ENCODE measurements around the gene MAJIN.
"Not testable (repeated sequence)": the region's sequence is repeated elsewhere in the genome, so short reads cannot be mapped to it uniquely, and the experiment has no call there.

MAJIN gene

DNA sequence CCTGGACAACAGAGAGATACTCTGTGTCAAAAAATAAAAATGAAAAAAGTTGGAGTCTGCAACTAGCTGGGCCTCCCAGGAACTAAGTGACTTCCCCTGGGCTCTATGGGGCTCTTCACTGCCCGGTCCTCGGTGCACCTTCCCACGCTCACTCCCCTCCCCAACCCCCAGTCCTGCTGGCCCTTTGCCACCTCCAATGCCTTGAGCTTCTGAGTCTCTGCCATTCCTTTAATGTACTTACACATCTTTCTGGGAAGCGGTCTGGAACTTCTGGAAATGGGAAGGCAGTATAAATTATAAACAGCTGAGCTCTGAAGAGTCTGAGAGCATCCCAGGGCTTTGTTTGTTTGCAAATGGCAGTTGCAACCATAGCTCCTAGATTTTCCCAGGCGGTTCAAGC lies 30.8 kb upstream of the MAJIN start:
- no peak for DNase-seq (ENCODE audit: insufficient read length, low spot score)
- FAIRE-seq: no peak
- no peak for TF ChIP-seq POLR2A (IDR thresholded peaks at IDR 0.05; ENCODE audit: low read depth, low read length)

DNA sequence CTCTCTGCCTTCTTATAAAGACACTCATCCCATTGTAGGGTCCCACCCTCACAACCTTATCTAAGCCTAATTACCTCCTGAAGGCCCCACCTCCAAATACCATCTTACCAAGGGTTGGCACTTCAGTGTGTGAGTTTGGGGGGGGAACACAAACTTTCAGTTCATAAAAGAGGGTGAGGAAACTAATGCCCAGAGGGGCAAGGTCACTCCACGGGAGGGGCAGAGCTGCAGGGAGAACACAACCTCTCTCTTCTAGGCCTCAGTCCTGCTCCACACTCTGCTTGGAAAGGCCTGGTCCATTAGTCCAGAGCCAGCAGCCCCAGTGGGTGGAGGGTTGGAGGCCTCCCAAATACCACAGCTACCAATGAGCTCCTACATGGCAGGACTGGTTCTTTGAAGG lies 27.6 kb upstream of the MAJIN start:
- TF ChIP-seq POLR2A (IDR thresholded peaks at IDR 0.05; ENCODE audit: low read depth, low read length): no peak
- DNase-seq (ENCODE audit: insufficient read length, low spot score) (no peak), FAIRE-seq (no peak)

DNA sequence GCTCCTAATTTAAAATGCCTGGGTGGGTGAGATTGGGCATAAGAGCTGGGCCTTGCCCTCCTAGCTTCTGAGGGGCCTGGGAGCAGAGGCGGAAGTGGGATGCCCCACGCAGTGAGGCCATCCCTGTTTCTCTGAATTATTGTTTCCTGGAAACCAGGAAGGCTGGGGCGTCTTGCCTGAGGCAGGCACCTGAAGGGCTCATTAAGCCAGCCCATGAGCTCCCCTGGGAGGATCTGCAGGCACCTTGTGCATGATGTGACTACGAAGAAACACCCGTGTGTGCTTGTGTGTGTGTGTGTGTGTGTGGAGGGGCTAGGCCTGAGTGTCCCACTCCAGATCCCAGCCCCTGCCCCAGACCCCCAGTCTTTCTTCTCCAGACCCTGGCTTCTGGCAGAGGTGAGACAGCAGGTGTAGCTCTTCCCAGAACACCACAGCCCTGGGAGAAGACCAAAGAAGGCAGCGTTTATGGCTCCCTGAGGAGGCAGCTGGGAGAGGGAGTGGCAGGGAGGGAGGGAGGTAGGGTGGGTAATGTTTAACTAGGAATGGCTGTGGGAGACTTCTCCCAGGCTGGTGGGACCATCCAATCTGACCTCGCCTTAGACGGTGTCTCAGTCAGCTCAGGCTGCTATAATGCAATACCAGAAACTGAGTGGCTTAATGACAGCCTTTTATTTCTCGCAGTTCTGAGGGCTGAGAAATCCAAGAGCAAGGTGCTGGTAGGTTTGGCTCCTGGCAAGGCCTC lies 27.0 kb upstream of the MAJIN start:
- no peak for FAIRE-seq
- no peak for TF ChIP-seq POLR2A (IDR thresholded peaks at IDR 0.05; ENCODE audit: low read depth, low read length)

DNA sequence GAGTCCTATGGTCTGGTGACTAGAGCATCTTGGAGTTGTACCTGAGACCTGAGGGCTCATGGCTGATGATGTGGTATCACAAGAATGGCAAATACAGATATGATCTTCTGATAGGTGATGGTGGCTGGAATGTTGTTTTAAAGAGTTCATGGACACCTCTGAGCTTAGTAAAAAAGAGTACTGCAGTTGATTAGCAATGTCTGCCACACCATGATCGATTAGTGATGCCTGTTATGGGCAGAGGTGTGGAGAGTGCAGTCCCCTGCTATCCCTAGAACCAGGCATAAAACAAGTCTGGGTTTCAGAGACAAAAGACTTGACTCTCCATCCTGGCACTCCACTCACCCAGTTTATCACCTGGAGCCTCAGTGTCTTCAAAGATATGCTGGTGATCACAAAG lies 26.2 kb upstream of the MAJIN start:
- FAIRE-seq: no peak
- DNase-seq (ENCODE audit: insufficient read length, low spot score): no peak

More for the DNA sequence above, 27.0 kb upstream of the MAJIN start:
- DNase-seq (ENCODE audit: insufficient read length, low spot score): no peak

DNA sequence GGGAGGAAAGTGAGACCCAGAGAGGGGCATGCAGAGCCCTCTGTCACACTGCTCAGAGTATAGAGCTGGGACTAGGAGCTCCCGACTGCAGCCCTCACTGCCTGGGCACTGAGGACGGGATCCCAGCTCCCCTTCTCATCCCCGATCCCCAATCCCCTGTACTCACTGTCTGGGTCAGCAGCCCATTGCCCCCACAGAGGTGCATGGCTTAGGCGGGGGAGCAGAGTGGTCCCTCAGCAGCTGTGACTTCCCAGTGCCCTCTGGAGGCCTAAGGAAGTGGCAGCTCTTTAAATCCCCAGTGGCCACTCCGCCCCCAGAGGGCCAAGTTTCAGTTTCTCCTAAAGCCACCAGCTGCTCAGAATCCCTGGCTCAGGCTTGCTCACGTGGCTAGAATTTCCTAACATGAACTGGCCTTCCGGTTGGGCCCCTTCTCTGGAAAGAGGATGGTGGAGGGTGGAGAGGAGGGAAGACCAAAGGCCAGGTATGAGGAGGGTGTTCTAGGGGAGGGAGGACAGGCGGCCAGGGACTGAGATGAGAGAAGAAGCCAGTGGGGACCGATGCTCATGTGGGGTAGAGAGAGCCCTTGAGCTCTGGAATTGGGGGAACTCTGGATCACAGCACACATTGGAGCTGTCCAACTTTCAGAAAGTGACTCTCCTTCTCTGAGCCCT lies 24.9 kb upstream of the MAJIN start, which contains the start of gene BATF2:
Gene BATF2 (minus strand): TSS at position 262 of the 671 bp plus-strand sequence. CDS start 57 bp downstream, at position 205.
- FAIRE-seq (no peak), DNase-seq (ENCODE audit: insufficient read length, low spot score) (peak; percentile 86)
- peak; percentile 20; the same call in 1 of the 2 replicates for TF ChIP-seq POLR2A (IDR thresholded peaks at IDR 0.05; ENCODE audit: low read depth, low read length)

More for the DNA sequence above, 26.2 kb upstream of the MAJIN start:
- TF ChIP-seq POLR2A (IDR thresholded peaks at IDR 0.05; ENCODE audit: low read depth, low read length): no peak

DNA sequence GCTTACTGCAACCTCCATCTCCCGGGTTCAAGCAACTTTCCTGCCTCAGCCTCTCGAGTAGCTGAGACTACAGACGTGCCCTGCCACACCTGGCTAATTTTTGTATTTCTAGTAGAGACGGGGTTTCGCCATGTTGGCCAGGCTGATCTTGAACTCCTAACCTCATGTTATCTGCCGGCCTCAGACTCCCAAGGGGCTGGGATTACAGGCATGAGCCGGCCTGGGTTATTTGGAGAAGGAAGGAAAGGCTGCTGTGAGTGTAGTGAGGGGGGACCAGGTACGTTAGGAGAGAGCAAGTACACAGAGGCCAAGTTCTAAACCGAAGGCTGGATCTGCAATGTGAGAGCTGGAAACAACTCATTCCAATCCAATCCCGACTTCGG lies 24.4 kb upstream of the MAJIN start:
- TF ChIP-seq POLR2A (IDR thresholded peaks at IDR 0.05; ENCODE audit: low read depth, low read length): no peak
- no peak for DNase-seq (ENCODE audit: insufficient read length, low spot score)
- no peak for FAIRE-seq

DNA sequence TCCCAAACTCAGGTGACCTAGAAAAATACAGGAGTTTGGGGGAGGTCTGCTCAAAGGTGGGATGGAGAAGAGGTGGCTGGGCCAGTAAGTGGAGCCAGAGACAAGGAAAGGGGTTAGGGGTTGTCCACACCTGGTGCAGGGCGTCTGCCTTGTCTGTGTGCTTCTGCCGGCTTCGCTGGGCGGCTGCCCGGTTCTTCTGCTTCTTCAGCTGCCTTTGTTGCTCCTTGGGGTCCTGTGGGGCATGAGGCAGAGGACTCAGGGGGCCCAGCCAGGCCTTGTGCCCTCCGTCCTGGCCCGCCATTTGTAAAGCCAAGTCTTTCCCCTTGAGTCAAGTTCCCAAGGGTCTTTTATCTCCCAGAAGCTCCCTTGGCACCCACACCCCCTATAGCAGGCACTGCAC lies 22.4 kb upstream of the MAJIN start:
- FAIRE-seq (no peak), DNase-seq (ENCODE audit: insufficient read length, low spot score) (no peak)
- TF ChIP-seq POLR2A (IDR thresholded peaks at IDR 0.05; ENCODE audit: low read depth, low read length): no peak

DNA sequence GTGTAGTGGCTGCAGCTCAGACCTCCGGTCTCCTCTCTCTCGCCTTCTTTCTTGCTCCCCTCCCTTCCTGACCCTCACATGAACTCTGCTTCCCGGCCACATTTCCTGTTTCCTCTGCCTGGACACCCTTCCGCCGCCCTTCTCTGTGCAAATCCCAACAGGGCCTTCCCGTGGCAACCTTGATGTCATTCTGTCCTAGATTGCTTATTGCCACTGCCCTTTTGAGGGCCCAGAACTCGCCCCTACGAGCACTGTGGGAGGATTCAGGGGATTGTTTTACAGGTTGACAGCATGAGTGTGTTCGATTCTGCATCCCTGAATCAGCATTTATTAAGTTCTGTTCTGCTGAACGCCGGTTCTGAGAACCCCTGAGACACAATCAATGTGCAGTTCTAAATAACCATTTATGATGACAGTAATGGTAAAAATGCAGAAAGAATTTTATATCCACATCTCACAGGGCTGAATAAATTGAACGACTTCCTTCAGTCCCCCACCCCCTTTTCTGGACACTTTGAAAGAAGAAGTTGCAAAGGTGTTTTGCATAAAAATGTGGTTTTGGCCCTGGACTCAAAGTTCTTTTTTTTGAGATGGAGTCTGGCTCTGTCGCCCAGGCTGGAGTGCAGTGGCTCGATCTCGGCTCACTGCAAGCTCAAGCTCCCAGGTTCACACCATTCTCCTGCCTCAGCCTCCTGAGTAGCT lies 18.5 kb upstream of the MAJIN start:
- no peak for FAIRE-seq
- DNase-seq (ENCODE audit: insufficient read length, low spot score): no peak

DNA sequence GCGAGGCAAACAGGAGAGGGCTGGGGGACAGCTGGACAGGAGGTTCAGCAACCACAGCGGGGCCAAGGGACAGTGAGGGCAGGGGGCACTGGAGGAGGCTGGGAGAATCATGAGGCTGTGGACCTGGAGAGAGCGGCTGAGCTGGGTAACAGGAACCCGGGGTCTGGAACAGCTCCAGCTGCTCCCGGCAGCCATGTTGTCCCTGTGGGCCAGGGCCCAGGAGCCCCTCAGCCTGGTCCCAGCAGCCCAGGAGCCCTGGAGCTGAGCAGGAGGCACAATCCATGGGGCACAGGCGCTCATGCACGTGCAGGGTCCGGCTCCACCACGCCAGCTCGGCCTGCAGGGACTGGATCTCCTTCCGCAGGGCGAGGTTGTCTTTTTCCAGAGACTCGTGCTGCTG lies 17.5 kb upstream of the MAJIN start:
- no peak for TF ChIP-seq POLR2A (IDR thresholded peaks at IDR 0.05; ENCODE audit: low read depth, low read length)
- no peak for FAIRE-seq
- DNase-seq (ENCODE audit: insufficient read length, low spot score): no peak

More for the DNA sequence above, 18.5 kb upstream of the MAJIN start:
- TF ChIP-seq POLR2A (IDR thresholded peaks at IDR 0.05; ENCODE audit: low read depth, low read length): no peak

DNA sequence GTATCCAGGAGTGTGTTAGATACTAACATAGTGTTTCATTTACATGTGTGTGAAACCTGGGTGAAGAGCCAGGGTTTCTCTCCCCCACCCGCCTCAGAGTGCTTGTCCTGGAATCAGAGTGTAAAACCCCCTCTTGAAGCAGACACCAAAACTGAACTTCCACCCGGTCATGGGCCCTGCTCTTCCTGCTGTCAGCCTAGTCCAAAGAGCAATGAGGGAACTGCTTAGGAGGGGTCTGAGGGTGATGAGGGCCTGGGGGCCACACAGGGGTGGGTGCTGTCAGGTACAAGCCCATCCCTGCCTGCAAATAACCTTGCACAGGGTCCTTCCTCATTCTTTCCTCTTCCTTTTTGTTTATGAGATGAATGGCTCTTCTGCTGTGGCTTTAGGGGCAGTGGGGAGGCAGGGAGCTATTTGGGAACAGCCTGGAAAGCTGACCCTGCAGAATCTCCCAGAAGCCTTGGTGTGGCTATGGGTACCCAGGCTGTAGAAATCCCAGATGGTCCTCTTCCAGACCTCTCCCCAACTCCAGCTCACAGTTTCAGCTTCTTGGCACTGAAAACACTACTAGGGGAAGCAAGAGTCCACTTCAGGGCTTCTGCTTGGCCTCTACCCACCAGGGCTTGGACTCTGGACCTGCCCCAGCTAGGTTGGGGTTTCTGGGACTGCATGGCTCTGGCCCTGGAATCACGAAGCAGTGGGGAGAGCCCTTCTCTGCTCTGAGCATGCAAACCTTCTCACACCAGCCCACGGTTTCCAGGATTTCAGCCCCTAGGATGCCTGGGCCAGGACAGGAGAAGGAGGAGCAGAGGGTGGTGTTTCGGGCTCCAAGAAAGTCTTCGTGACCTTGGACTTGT lies 16.3 kb upstream of the MAJIN start:
- DNase-seq (ENCODE audit: insufficient read length, low spot score) (no peak), FAIRE-seq (no peak)
- no peak for TF ChIP-seq POLR2A (IDR thresholded peaks at IDR 0.05; ENCODE audit: low read depth, low read length)

DNA sequence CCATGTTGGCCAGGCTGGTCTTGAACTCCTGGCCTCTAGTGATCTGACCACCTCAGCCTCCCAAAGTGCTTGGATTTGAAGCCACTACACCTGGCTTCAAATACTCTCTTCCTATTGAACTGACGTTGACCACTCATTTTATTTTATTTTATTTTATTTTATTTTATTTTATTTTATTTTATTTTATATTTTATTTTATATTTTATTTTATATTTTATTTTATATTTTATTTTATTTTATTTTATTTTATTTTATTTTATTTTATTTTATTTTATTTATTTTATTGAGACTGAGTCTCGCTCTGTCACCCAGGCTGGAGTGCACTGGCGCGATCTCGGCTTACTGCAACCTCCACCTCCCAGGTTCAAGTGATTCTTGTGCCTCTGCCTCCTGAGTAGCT lies 11.4 kb upstream of the MAJIN start:
- FAIRE-seq; DNase-seq (ENCODE audit: insufficient read length, low spot score): not testable (repeated sequence)

DNA sequence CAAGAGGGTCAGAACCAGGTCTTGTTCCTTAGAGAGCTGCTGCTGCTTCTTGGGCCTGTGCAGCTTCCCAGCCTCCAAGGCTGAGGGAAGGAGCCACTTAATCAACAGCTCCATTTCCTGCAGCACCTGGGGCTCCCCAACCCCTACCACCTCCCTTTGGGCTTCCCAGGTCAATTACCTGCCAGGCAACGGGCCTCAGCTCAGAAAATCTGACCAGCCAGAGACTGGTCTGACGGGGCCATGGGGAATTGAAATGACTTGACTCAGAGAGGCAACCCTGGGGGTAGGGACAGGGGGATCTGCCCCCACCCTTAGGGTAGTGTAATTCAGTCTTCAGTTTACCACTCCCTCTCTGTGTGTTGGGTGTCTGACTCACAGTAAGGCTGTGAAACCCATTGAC lies 4.7 kb upstream of the MAJIN start:
- TF ChIP-seq POLR2A (IDR thresholded peaks at IDR 0.05; ENCODE audit: low read depth, low read length): no peak
- FAIRE-seq: no peak
- no peak for DNase-seq (ENCODE audit: insufficient read length, low spot score)

DNA sequence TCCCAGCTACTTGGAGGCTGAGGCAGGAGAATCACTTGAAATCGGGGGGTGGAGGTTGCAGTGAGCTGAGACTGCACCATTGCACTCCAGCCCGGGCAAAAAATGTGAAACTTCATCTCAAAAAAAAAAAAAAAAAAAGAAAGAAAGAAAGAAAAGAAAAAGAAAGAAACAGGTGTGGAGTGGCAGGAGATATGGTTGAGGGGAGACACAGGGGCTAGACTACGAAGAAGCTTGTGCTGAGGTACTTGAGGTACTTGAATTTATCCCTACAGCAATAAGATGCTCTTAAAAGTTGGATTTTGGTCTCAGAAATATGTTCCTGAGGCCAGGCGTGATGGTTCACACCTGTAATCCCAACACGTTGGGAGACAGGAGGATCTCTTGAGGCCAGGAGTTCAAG lies 2.2 kb upstream of the MAJIN start:
- TF ChIP-seq POLR2A (IDR thresholded peaks at IDR 0.05; ENCODE audit: low read depth, low read length): no peak
- DNase-seq (ENCODE audit: insufficient read length, low spot score) (no peak), FAIRE-seq (no peak)

DNA sequence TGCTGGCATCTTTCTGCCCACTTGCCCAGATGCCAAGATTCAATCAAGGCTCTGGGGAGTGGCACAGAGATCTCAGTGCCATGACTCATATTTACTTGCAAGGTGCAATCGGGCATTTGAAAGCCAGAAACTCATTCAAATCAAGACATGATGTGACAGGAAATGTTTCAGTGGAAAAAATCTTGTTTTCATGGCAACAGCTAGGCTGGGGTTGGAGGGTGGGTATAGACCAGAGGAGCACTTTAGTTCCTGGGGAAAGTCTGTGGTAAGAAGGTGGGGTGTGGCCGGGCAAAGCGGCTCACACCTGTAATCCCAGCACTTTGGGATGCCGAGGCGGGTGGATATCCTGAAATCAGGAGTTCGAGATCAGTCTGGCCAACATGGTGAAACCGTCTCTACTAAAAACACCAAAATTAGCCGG lies 1.2 kb downstream of the MAJIN start:
- peak; percentile 38 for DNase-seq (ENCODE audit: insufficient read length, low spot score)
- FAIRE-seq: no peak

More for the DNA sequence above, 1.2 kb downstream of the MAJIN start:
- TF ChIP-seq POLR2A (IDR thresholded peaks at IDR 0.05; ENCODE audit: low read depth, low read length): no peak
